Activated CD8-positive, alpha-beta memory T cell treated with anti-CD3 and anti-CD28 coated beads, Interleukin-2, amount 50 U/mL, for 4 hours (primary cell): ENCODE data around the gene HES5.
A peak's percentile ranks its signal among the peaks of the same experiment; 100 is the strongest.

ENCODE experiments used
- DNase-seq: peaks from one replicate; pipeline ENCODE4 v3.0.0-alpha.2; 2020

The HES5 gene

DNA sequence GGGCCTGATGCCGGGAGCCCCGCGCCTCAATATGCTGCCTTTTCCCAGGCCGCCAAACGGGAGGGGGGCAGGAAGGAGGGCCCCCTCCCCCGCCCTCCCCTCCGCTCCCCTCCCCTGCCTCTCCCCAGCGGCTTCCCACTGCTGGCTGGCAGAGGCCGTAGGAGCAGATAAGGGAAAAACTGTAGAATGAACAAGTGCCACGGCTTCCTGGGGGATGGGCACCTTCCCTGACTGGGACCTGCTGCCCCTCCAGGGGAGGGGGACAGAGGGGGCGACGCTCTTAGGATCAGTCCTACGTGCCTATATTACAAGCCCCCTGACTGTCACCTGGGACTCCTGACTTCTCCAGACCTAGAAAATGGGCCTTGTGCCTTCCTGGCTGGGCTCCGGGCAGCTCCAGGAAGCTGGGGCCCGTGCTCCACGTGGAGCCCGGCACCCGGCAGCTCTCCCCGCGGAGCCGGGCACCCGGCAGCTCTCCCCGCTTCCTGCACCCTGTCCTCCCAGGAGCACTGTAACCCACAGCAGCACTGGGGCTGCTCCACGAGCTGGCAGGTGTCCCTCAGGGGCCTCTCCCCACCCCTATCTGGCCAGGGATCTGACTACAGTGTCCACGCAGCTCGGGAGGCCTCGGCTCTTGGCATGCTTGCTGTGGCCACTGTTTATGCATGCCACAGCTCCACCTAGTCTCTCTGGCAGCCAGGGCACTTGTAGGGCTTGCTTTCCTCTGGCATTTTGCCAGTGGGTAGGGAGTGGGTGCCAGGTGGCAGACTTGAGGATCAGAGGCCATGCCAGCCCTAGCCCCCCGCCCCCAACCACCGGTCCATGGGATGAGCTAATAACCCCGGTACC lies 674 bp upstream of the HES5 start:
- DNase-seq = no peak

DNA sequence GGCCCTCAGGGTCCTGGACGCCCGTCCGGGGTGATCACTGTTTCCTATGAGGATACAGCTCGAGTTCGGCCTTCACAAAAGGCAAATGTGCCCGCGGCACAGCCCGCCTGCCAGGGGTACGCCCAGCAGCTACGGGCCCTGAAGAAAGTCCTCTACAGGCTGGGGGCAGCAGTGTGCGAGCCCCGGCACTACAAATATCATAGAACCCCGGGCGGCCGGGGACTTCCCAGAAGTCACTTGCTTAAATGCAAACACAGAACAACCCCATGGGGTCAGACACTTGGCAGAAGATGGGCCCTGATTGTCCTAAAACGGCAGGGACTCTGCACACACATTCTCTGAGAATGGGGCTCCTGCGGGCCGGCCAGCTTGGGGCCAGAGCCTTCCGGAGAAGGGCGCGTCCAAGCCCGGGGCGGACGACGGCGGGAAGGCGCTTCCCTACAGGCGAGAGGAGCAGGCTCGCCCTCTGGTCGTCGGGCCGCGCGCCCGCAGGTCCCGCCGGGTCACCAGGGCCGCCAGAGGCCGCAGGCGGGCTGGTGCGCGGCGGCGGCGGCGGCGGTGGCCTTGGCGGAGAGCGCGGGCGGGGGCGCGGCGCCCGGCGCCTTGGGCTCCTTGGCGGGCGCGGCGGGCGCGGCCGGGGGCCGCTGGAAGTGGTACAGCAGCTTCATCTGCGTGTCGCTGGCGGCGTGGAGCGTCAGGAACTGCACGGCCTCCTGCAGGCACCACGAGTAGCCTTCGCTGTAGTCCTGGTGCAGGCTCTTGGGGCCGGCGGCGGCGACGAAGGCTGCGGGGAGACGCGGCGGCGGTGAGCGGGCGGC lies 888 bp downstream of the HES5 start:
- peak; percentile 56 for DNase-seq

DNA sequence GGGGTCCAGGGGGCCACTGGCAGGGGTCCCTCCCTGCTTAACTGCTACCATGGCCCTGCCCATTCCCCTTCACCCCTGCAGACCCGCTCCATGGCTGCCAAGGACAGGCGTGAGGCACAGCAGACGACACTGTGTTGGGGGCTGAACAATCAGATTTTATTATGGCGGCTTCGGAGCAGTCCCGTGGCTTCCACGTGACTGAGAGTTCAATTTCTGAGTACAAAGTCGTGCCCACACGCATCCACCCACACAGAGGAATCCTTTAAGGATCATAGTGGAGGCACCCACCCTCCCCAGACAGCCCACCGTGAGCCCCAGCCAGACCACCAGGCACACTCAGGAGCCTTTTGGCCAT lies 1.5 kb downstream of the HES5 start:
- DNase-seq = no peak

DNA sequence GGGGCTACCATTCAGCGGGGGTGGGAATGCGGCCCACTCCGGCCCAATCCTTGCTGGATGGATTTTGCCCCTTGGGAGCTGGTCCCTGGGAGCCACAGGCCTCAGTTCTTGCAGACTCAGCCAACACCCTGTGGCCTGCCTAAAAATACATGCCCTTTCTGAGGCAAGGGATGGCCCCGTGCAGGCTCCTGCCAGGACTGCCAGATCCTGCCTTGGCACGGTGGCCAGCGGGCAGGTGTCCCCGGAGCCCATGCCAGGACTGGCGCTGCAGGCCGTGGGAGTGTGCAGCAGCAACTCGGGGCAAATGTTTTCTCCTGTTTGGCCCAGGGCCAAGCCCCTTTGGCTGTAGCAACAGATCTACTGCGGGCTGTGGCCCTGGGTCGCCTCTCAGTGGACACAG lies 2.0 kb downstream of the HES5 start:
- no peak for DNase-seq

DNA sequence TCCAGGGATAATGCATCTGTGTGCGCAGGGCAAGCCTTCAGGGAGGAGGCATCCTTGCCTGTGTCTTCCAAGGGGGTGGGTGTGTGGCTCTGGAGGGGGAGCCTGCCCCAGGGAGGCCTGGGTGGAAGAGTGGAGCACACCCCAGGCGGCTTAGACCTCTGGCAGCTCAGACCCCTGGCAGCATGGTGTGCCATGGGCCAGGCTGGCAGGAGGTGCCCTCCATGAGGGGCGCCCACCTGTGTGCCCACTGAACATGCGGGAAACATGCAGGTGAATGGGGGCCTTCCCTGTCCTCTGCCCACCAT lies 2.6 kb downstream of the HES5 start:
- DNase-seq = no peak

DNA sequence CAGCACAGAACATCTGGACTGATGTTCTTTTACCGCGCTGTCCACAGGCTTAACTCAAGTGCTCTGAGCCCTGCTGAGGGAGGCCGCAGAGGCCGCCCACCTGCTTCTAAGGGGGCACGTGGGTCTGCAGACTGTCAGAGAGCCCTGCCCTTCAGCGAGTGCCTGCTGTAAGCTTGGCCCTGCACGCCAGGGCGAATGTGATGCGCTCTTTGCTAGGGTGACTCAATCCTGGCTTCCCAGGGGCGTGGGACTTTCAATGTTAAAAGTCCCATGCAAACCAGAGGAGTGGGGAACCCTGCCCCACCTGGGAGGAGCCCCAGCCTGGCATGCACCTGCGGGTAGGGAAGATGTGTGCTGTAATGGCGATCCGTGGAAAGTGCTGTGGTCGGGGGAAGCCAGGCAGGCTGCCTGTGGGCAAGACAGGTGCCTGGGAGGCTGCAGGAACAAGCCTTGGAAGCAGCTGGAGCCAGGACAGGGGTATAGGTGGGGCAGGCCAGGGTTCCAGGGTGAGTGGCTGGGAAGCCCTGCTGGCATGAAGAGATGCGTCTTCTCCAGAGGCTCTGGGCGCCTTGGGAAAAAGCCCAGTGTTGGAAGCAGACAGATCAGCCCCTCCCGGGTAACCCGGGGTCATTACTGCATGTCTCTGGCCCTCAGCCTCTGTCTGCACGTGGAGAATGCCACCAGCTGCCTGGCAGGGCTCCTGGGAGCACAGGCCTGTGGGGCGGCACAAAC lies 3.1 kb downstream of the HES5 start:
- DNase-seq = peak; percentile 61

DNA sequence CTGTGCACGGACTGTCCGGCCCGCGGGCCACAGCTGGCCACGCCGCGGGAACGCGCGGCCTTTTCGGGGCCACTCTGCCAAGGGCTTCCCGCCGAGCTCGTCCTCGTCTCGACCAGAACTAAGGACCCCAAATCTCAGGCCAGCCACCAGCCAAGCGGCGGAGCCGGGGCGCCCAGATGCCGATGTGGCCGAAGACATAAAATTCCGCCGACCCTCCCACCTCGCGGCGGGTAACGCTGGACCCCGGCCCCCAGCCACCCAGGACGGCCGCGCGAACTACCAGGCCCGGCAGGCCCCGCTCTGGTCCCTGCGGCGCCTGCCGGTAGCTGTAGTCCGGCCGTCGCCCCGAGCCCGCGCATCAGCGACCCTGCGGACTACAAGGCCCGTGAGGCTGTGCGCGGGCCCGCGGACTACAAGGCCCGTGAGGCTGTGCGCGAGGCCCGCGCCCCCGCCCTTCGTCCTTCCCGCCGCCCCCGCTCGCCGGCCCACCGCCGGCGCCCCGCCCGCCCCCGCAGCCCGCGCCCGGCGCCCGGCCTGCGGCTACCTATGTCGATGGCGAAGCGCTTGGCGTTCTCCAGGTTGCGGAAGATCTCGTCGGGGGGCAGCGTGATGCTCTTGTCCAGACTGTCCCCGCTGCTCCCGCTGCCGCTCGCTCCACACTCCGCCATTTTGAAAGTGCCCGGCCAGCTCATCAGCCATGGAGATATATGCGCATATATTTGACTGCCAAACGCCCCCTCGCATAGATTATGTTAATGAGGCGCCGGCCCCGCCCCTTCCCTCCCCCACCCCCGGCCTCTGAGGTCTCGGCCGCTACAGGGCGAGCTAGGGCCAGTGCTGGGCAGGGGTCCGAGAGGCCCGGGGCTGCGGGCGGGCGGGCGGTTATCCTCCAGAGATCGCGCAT lies 3.9 kb downstream of the HES5 start, which contains the start of gene PANK4:
Gene PANK4, minus strand, starts transcription at position 677 of the 904 bp plus-strand sequence. Its CDS starts 9 bp downstream, at position 668.
- peak; percentile 88 for DNase-seq

DNA sequence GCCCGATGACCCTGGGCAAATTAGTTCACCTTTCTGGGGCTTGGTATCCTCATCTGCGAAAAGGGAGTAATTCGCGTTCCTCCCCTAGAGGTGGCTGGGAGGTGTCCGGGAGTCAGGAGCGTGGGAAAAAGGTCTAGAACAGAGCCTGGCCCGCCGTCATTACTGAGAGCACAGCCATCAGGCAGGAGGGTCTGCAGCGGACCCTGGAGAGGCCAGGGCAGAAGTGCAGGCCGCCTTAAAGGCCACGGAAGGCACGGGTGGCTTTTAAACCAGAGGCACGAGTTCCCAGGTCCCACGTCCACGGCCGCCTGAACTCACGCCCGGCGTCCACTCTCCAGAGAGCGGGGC lies 4.5 kb downstream of the HES5 start:
- no peak for DNase-seq

DNA sequence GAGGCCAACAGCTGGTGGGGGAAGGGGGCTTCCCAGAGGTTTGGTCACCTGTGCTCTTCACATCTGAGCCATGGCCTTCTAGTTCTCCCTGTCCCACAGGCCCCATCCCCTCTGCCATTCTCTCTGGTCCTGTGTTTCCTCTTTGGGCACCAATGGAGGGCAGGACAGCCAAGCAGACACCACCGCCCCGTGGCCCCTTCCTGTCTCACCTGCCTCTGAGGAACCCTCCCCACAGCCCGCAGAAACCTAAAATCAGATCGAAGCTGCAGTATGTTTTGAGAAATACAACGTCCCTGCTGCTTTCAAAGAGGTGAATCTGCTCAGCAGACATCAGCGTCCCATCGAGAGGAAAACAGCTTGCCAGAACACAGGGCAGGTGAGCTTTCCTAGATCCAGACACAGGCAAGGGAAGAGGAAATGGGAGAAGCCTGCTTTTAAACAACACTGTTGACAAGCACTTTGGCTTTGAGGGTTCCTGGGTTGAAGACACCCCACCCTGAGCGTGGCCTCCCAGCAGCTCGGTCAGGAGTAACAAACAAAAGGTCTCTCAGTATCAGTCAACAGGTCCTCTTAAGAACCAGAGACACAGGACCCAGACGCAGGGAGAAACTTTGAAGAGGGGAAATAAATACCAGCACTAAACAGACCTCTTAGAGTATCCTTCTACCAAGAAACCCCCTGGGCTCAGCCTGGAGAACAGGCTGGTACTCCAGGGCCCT lies 6.0 kb downstream of the HES5 start:
- peak; percentile 37 for DNase-seq

DNA sequence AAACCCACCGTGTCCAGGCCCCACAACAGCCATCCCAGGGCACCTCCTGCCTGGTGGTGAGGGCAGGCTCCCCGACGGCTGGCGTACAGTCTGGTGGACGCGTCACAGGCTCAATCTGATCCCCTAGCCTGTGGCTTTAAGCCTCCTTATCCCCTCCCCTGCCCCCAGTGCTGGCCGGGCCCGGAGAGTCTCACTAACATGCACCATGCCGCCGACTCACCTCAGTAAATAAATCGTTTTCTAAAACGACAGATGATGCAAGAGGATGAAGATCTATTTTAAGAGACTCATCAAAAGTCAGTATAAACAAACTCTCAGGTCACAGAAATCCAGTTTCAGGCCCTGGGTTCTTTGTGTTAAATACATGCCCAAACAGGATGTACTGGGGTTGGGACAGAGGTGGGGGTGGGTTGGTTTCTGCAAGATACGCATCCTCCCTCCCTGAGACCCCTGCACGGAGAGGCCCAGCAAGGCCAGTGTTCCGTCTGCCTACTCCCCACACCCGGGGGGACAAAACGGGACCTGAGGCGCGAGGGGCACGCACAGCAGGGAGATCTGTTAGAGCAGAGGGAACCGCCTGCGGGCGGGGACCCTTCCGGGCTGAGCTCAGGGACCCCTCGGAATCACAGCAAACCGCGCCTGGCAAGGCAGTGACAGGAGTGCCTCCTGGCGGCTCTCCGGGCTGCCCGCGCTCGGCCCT lies 6.7 kb downstream of the HES5 start:
- DNase-seq = peak; percentile 31

DNA sequence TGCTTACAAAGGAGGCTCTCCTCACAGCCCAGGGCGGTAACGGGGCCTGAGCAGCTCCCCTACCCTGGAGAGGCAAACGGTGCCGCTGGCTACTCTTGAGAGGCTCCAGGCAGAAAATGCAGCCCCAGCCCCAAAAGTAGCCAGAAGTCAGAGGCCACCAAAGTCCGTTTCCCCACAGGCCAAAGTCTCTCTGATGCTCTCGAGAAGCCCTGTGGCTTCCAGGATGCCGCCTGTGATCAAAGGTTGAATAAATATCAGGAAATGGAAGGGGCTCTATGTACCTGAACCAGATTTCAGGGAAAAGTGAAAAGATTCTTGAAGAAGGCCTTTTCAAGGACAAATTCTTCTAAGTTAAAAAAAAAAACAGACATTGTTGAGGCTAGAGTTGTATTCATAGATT lies 7.8 kb downstream of the HES5 start:
- no peak for DNase-seq

DNA sequence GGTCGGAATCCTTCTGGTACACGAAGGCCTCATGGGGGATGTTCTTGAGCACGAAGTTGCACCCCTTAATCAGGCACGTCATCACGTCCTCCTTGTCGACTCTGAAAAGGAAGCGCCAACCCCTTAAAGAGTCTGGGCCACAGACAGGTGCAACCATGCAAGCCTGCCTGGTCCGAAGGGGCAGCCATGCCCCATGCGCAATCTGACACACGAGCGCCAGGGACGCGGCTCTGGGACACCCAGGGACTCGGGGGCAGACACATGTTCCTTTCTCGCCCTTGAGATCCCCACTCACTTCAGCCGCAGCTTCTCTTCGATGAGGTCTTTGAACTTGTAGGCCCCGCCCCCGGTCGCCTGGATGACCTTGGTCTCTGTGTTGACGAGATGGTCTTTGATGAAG lies 9.3 kb downstream of the HES5 start:
- DNase-seq = no peak

DNA sequence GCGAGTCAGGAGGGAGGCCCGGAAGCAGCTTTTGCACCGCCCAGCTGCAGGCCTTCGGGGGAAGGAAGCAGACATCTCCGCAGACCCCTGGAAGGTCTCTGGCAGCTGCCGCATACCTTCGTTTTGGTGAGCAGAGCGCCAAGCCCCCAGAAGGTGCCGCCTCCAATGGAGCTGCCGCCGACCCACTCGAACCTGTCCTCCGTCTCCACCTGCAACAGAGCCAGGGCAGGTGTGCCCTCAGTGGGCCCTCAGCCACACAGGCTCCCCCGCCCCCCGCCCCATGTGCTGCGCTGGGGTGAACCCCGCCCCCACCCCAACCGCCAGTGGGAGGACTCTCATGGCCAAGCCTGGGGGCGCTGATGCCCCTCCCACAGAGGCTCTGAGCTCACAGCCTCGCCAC lies 9.9 kb downstream of the HES5 start:
- no peak for DNase-seq

DNA sequence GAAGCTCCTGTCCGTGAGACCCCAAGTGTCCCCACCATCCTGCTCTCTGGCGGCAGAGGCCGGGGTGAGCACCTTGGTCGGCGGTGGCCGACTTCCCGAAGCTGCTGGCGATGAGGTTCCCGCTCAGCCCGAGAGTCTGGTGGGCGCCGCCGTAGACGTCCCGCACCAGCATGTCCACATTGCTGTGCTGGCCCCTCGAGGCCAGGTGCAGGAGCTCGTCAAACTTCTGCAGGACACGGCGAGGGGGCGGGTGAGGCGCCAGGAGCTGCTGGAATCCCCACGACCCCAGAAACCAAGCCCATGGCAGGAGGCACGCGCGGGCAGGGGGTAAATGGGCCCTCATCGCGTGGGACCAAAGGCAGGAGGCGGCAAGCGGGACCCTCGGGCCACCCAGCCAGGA lies 10.3 kb downstream of the HES5 start:
- no peak for DNase-seq

DNA sequence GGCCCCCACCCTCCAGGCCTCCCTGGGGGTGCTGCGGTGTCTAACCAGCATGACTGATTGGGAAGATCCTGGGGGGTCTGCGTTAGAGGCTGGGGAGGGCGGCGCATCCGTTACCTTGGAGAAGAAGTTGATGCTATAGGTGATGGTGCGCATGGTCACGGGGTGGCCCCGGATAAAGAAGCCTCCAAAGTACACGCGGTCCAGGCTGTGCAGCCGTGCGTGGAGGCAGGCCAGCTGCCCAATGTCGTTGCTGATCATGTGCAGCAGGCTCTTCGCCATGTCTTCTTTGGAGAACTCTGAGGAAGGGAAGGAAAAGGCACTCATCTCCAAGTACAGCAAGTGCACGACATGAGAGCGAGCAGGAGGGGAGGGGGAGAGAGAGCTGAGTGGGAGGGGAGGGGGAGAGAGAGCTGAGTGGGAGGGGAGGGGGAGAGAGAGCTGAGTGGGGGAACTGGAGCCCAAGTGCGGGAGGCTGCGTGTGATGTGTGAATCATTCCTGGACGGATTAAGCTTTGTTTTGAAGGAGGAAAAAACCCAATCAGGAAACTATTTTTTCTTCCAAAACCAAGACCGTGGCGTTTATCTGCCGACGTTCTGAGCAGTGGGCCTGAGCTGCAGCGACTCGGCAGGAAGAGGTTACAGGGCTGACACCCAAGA lies 10.9 kb downstream of the HES5 start:
- DNase-seq = no peak

DNA sequence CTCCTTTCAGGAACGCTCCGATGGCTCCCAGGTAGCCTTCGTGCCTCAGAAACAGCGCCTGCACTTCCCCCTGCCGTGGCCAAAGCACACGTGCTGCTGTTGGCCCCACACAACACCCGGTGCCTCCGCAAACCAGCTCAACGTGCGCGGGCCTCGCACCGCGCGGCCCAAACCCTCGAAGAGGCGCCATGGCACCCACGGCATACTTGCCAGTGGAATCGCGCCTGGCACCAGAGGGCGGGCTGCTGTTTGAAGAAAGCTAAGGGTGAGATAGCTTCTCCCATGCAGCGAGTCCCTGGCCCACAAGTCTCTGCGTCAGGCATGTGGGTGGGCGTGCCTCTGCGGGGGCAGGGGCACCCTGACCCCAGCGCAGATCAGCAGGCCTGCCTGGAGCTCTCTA lies 11.5 kb downstream of the HES5 start:
- no peak for DNase-seq

DNA sequence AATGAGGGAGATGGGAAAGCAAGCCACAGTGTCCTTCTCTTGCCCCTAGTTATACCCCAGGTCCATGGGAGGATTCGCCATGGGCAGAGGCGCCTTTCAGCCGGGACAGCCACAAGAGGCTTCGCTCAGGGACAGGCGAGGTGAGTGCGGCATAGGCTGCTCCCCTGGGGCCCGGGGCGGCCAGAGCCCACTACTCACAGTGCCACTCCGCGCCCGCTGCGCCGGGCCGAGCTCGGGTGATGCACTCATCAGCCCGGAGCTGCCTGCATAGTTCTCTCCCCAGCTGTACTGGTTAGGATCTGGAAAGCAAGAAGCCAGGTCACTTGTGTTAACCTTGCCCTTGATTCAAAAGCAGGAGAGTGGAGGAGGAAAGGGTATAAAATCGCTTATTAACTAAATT lies 12.1 kb downstream of the HES5 start:
- no peak for DNase-seq

DNA sequence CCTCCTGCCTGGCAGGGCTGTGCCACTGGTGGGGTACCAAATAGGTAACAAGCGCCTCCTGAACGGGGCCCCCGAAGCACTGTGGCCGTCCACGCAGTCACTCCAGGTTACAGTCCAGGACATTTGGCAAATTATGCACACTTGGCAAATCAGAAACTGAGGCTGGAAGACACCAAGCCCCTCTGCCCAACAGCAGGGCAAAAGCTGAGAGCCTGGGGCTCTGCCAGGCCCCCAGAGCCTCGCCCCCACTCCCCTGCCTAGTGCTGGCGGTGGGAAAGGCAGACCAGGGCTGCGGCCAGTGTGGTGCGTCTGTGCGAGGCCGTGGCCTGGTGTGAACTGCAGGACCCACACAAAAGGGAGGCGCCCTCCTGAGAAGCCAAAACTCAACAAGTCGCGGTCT lies 13.1 kb downstream of the HES5 start:
- no peak for DNase-seq

DNA sequence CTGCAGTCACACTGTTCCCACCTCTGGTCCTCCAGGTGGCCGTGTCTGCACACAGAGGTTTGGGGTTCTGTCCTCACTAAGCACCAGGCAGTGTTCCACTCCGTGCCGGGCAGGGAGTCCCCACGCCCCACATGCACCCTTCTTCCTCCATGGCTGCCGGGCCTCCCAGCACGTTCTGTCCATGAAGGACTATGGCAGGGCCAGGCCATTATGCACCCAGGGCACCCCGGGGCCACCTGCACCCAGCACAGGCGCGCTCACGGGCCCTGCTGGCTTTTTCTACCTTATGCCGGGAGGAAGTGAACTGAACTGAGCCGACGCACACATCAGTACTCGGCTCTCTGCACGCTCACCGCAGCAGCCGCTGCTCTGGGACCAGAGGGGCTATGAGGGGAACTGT lies 13.9 kb downstream of the HES5 start:
- DNase-seq = no peak

DNA sequence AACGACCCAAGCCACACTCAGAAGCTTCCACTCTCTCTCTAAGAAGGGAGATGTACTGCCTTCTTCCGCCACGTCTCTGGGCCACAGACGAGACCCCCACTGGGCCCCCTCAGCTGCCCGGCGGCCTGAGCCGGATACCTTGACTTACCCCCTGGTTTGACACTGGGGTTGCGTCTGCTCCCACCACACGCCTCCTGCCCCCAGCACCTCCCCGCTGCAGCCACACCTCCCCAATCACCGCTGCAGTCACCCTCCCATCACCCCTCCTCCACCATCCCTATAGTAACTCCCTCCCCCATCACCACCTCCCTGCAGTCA lies 14.3 kb downstream of the HES5 start:
- no peak for DNase-seq
